Thymus (tissue), 14 donors: ENCODE measurements around the gene UBE2Q2. TPM values are rescaled to one million over a fixed set of nuclear protein-coding genes. Genes with fewer than 3 reads are reported as not detected.
A peak's percentile ranks its signal among the peaks of the same experiment; 100 is the strongest.
"Not testable (repeated sequence)": the region's sequence is repeated elsewhere in the genome, so short reads cannot be mapped to it uniquely, and the experiment has no call there.

Experiments used
- DNase-seq, 9 donors: peaks; one replicate each; pipeline ENCODE4 v3.0.0-alpha.2; 2013; ENCODE audit warnings: low spot score in 9 of 9, low read depth in 6 of 9, missing footprints in 1 of 9
- H3K27ac ChIP-seq, 2 donors: one replicate each; pipeline ENCODE4 v1.5.1; 2013; ENCODE audit warnings: control low read depth in 1 of 2, low read depth in 1 of 2, low read length in 1 of 2, mild to moderate bottlenecking in 1 of 2, moderate library complexity in 1 of 2
- H3K27me3 ChIP-seq, 2 donors: one replicate each; pipeline ENCODE4 v1.5.1; 2013; ENCODE audit warnings: low read length in 1 of 2; ENCODE audit not compliant: control insufficient read depth in 2 of 2, insufficient read depth in 1 of 2
- H3K36me3 ChIP-seq, 2 donors: one replicate each; pipeline ENCODE4 v1.5.1; 2013; ENCODE audit warnings: low read length in 1 of 2, mild to moderate bottlenecking in 1 of 2, moderate library complexity in 1 of 2; ENCODE audit not compliant: control insufficient read depth in 2 of 2, insufficient read depth in 2 of 2
- H3K4me1 ChIP-seq, 2 donors: one replicate each; pipeline ENCODE4 v1.5.1; 2013; ENCODE audit warnings: low read length in 2 of 2; ENCODE audit not compliant: control insufficient read depth in 2 of 2, insufficient read depth in 2 of 2
- H3K4me3 ChIP-seq, 2 donors: one replicate each; pipeline ENCODE4 v1.5.1; 2013; ENCODE audit warnings: low read length in 2 of 2, control low read depth in 1 of 2, mild to moderate bottlenecking in 1 of 2
- H3K9me3 ChIP-seq, 2 donors: one replicate each; pipeline ENCODE4 v1.5.1; 2013; ENCODE audit warnings: low read length in 1 of 2, mild to moderate bottlenecking in 1 of 2; ENCODE audit not compliant: control insufficient read depth in 2 of 2, insufficient read depth in 1 of 2
- WGBS: extraction: QIAGEN DNeasy Blood & Tissue Kit; methylation state at CpG from one replicate; pipeline ENCODE4 v1.1.7; 2013; 5-methylcytosine and 5-hydroxymethylcytosine counted together
- long read RNA-seq, 10 donors: transcript quantifications; one replicate each; lab custom pipeline, GENCODE V29; 2026
- polyA plus RNA-seq: library from polyadenylated mRNA; stranded (reverse); fragments of 200-250 nt; gene quantifications from one replicate; pipeline ENCODE4 v1.2.3, GENCODE V29; 2013
- total RNA-seq: library from RNA; stranded (reverse); fragments of 120-200 nt; gene quantifications from one replicate; pipeline ENCODE4 v1.2.4, GENCODE V29; 2013
- donor health status: healthy.

The UBE2Q2 gene
- total RNA-seq = 24.2 TPM
- polyA plus RNA-seq = 56.5 TPM
- long read RNA-seq, donor 1, partial matches to known transcripts = 0 of 1 reads
- long read RNA-seq, donor 1, other reads (novel, unspliced or antisense) = 0 of 1 reads
- long read RNA-seq, donor 2 = 0 reads
- long read RNA-seq, donor 3, partial matches to known transcripts = 0 of 3 reads
- long read RNA-seq, donor 3, other reads (novel, unspliced or antisense) = 0 of 3 reads
- long read RNA-seq, donor 4, partial matches to known transcripts = 0 of 4 reads
- long read RNA-seq, donor 4, other reads (novel, unspliced or antisense) = 0 of 4 reads
- long read RNA-seq, donor 5, partial matches to known transcripts = 0 of 6 reads
- long read RNA-seq, donor 5, other reads (novel, unspliced or antisense) = 0 of 6 reads
- long read RNA-seq, donor 6, partial matches to known transcripts = 0 of 2 reads
- long read RNA-seq, donor 6, other reads (novel, unspliced or antisense) = 0 of 2 reads
- long read RNA-seq, donor 7, partial matches to known transcripts = 0 of 2 reads
- long read RNA-seq, donor 7, other reads (novel, unspliced or antisense) = 0 of 2 reads
- long read RNA-seq, donor 8, partial matches to known transcripts = 0 of 3 reads
- long read RNA-seq, donor 8, other reads (novel, unspliced or antisense) = 0 of 3 reads
- long read RNA-seq, donor 9, partial matches to known transcripts = 0 of 4 reads
- long read RNA-seq, donor 9, other reads (novel, unspliced or antisense) = 0 of 4 reads
- long read RNA-seq, donor 10, partial matches to known transcripts = 0 of 2 reads
- long read RNA-seq, donor 10, other reads (novel, unspliced or antisense) = 0 of 2 reads

GRCh38 chr15:75842722-75843677 is at the start of gene UBE2Q2:
Gene UBE2Q2, plus strand, starts transcription at chr15:75843447. Its CDS starts 220 bp downstream, at chr15:75843667.
- 1% methylated on average over 109 of the region's 109 CpGs for WGBS
- peaks cover 13 to 26% of the 10 kb centered on the region in 2 donors for H3K4me1 ChIP-seq

DNA sequence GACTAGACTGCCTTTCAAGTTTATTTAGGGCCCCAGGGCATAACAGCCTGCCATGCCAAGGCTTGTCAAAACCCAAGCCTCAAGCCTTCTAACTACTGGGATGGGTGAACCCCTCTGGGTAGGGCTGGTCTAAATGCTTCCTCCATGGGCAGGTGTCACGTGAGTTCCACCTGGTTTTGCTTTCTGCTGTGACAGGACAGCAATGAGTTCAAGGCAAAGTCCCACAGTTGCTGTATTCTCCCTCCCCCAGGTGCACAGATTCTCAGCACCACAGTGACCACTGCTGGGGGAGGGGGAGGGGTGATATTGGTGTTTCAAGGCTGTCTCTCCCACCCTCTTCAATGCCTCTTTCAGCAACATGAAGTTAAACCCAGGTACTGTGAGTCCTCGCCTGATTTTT is 46.9 kb upstream of the UBE2Q2 start:
- Histone ChIP-seq H3K27me3 (peaks cover 3 to 15% of the 10 kb centered on the region in 2 donors), H3K27ac (no peak overlapping the region), H3K36me3 (no peaks in the 10 kb centered on the region), H3K4me3 (no peak overlapping the region), H3K4me1 (no peaks in the 10 kb centered on the region), H3K9me3 (no peaks in the 10 kb centered on the region)
- DNase-seq = no peak
- 98% methylated on average over 2 of the region's 2 CpGs for WGBS

More at GRCh38 chr15:75842722-75843677, at the start of gene UBE2Q2:
- H3K4me3 ChIP-seq = peak within 1 kb of the TSS; percentile 78 to 90
- peak within 1 kb of the TSS; percentile 66 to 69 for H3K27ac ChIP-seq
- H3K36me3 ChIP-seq = no peaks in the 10 kb centered on the region
- DNase-seq = peak in 8 of 9 donors; percentile 33 to 84 (median 60)
- H3K27me3 ChIP-seq = peaks cover 2 to 8% of the 10 kb centered on the region in 2 donors
- no peaks in the 10 kb centered on the region for H3K9me3 ChIP-seq

DNA sequence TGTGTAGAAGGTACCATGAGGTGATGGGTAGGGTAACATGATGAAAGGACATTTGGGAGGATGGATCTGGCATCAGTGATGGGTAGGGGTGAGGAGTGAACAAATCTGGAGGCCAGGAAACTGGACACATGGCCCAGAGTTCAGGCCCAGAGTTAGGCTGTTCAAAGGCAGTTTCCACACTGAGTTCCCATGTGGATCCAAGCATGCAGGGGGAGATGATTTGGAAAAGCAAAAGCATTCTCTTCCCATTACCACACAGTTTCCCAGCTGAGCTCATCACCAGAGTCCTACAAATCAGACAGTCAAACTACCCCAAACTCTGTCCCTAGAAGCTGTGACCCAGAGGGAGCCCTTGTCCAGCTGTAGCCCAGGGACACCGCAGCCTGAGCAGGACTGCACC is 46.1 kb upstream of the UBE2Q2 start:
- not testable (repeated sequence) for H3K4me3 ChIP-seq, H3K4me1 ChIP-seq, H3K9me3 ChIP-seq, H3K36me3 ChIP-seq, DNase-seq, H3K27ac ChIP-seq
- 100% methylated on average over 1 of the region's 1 CpG for WGBS
- H3K27me3 ChIP-seq = peaks cover 9 to 22% of the 10 kb centered on the region in 2 donors

DNA sequence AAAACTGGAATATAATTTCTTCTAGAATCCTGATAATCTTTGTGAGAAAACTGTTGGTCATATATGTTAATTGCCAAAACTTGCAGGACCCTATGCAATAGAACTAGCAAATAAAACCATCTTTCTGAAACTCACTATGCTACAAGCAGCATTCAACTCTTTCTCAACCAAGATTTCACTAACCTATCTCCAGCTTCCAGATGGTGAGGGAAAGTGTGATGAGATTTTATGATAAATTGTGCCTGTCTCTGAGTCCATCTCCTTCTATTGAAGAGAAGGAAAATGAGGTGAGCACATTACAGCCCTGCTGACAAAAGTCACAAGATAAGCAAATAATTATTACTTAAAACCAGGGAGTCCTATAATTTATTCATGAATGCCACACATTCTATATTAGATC is 44.1 kb upstream of the UBE2Q2 start:
- Histone ChIP-seq H3K4me3 (no peak overlapping the region), H3K27me3 (peaks cover 12 to 22% of the 10 kb centered on the region in 2 donors), H3K9me3 (no peaks in the 10 kb centered on the region), H3K36me3 (no peaks in the 10 kb centered on the region), H3K27ac (no peak overlapping the region), H3K4me1 (no peaks in the 10 kb centered on the region)
- DNase-seq = no peak

- not testable (repeated sequence) for H3K9me3 ChIP-seq, H3K4me3 ChIP-seq, H3K27ac ChIP-seq, H3K4me1 ChIP-seq, DNase-seq, H3K36me3 ChIP-seq
- WGBS = 96% methylated on average over 4 of the region's 4 CpGs
- peaks cover 12 to 22% of the 10 kb centered on the region in 2 donors for H3K27me3 ChIP-seq
Observed at GRCh38 chr15:75800409-75800808, 42.8 kb upstream of the UBE2Q2 start.

- H3K27me3 ChIP-seq = peaks cover 12 to 22% of the 10 kb centered on the region in 2 donors
- DNase-seq = peak; percentile 42 to 82 (median 64)
- H3K27ac ChIP-seq = no peak overlapping the region
- H3K4me1 ChIP-seq = no peaks in the 10 kb centered on the region
- no peaks in the 10 kb centered on the region for H3K36me3 ChIP-seq
- no peak overlapping the region for H3K4me3 ChIP-seq
- no peaks in the 10 kb centered on the region for H3K9me3 ChIP-seq
- 9% methylated on average over 25 of the region's 25 CpGs for WGBS
Observed at GRCh38 chr15:75801859-75802593, 41.2 kb upstream of the UBE2Q2 start.

DNA sequence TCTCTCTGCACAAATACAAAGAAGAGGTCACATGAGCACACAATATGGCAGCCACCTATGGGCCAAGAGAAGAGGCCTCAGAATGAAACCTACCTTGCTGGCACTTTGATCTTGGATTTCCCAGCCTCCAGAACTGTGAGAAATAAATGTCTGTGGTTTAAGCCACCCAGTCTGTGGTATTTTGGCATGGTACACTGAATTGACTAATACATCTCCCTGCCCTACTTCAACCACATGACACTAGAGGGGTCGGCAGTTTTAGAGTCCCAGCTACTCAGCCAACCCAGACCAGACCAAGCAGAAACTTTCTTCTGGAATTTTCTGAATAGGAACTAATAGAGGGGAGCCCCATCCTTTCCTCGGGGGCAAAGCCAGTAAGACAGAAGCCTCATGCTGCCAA is 35.8 kb upstream of the UBE2Q2 start:
- not testable (repeated sequence) for H3K4me1 ChIP-seq, H3K9me3 ChIP-seq, H3K27ac ChIP-seq, DNase-seq, H3K27me3 ChIP-seq, H3K36me3 ChIP-seq, H3K4me3 ChIP-seq
- 25% methylated on average over 2 of the region's 2 CpGs for WGBS

DNA sequence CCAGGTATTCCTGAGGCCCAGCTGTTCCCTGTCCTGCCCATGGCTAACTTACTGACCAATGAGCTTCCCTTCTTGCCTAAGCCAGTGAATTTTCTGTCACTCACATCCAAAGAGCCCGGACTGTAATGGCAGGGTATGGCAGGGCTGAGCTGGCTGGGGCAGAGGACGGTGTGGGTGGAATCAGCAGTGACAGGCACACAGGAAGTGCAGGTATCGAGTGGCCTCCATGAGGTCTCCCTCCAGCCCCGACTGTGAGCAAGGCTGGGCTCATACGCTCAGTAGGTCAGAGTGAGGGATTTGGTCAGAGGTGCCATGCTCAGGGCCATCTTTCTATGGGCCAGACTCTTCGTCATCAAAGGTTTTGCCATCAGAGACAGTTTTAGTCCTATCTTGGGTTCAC is 35.2 kb upstream of the UBE2Q2 start:
- H3K27ac ChIP-seq, H3K27me3 ChIP-seq, H3K36me3 ChIP-seq, DNase-seq, H3K9me3 ChIP-seq, H3K4me1 ChIP-seq, H3K4me3 ChIP-seq: not testable (repeated sequence)
- 96% methylated on average over 6 of the region's 6 CpGs for WGBS
